ENCODE results near the gene PTGS2.
A peak's percentile ranks its signal among the peaks of the same experiment; 100 is the strongest.

The PTGS2 gene

GRCh38 chr1:186680245-186681061 is at the start of gene PTGS2:
TSS of gene PTGS2 (minus strand) at chr1:186680423. CDS start at chr1:186680290, 133 bp downstream.
- CTCF ChIA-PET = interaction anchor here (0.6 to 3.0 kb wide), 10 partner anchors 24 to 262 kb away, joined by 3 to 24 read pairs (median 4); no protein-coding TSS in a partner anchor
- POLR2A ChIA-PET (ENCODE audit: low non-redundant PET) = interaction anchor here (0.7 kb wide), 1 partner anchor 200 kb away, joined by 3 read pairs; no protein-coding TSS in a partner anchor
- TF ChIP-seq CTCF (conservative IDR thresholded peaks at IDR 0.05; ENCODE audit: low read depth) = peak; percentile 74
- peak within 1 kb of the TSS; percentile 92 for H3K27ac ChIP-seq
- DNase-seq (ENCODE audit: low spot score) = peak; percentile 90

- POLR2A ChIA-PET (ENCODE audit: low non-redundant PET) = no interaction called here
- peak; percentile 43 for TF ChIP-seq CTCF (conservative IDR thresholded peaks at IDR 0.05; ENCODE audit: low read depth)
- CTCF ChIA-PET = interaction anchor here (0.5 to 1.3 kb wide), 14 partner anchors 9 to 606 kb away, joined by 3 to 10 read pairs (median 4); no protein-coding TSS in a partner anchor
- peak; percentile 55 for DNase-seq (ENCODE audit: low spot score)
- no peak overlapping the region for H3K27ac ChIP-seq
Observed at GRCh38 chr1:186722711-186723309, 42.6 kb upstream of the PTGS2 start.

- TF ChIP-seq CTCF (conservative IDR thresholded peaks at IDR 0.05; ENCODE audit: low read depth) = no peak
- no peak overlapping the region for H3K27ac ChIP-seq
- DNase-seq (ENCODE audit: low spot score) = no peak
- POLR2A ChIA-PET (ENCODE audit: low non-redundant PET) = no interaction called here
- CTCF ChIA-PET = interaction anchor here (1.2 to 1.6 kb wide), 2 partner anchors 17 to 111 kb away, joined by 3 read pairs; no protein-coding TSS in a partner anchor
Observed at GRCh38 chr1:186717286-186717685, 37.1 kb upstream of the PTGS2 start.

GRCh38 chr1:186715887-186716809 is 35.9 kb upstream of the PTGS2 start:
- CTCF ChIA-PET = interaction anchor here (1.6 kb wide), 1 partner anchor 110 kb away, joined by 3 read pairs; no protein-coding TSS in a partner anchor
- TF ChIP-seq CTCF (conservative IDR thresholded peaks at IDR 0.05; ENCODE audit: low read depth) = no peak
- POLR2A ChIA-PET (ENCODE audit: low non-redundant PET) = no interaction called here
- no peak for DNase-seq (ENCODE audit: low spot score)
- H3K27ac ChIP-seq = no peak overlapping the region

- no peak overlapping the region for H3K27ac ChIP-seq
- no peak for DNase-seq (ENCODE audit: low spot score)
- ChIA-PET CTCF (no interaction called here), POLR2A (ENCODE audit: low non-redundant PET) (no interaction called here)
- TF ChIP-seq CTCF (conservative IDR thresholded peaks at IDR 0.05; ENCODE audit: low read depth) = no peak
Observed at GRCh38 chr1:186710696-186711095, 30.5 kb upstream of the PTGS2 start.

- no peak overlapping the region for H3K27ac ChIP-seq
- POLR2A ChIA-PET (ENCODE audit: low non-redundant PET) = no interaction called here
Observed at GRCh38 chr1:186708694-186709097, 28.5 kb upstream of the PTGS2 start.

More at GRCh38 chr1:186708694-186709097, 28.5 kb upstream of the PTGS2 start:
- CTCF ChIA-PET = no interaction called here
- DNase-seq (ENCODE audit: low spot score) = no peak
- TF ChIP-seq CTCF (conservative IDR thresholded peaks at IDR 0.05; ENCODE audit: low read depth) = no peak
